ENCODE measurements around the gene PRLH.

GRCh38 chr2:237558961-237559641 lies 7.3 kb upstream of the PRLH start:
- TF ChIP-seq POLR2A (IDR thresholded peaks at IDR 0.05; ENCODE audit: low read length) (no peak), GATA1 (IDR thresholded peaks at IDR 0.05; ENCODE audit: low read depth, low read length) (no peak)

Data from erythroblast (primary cell).